K562 (cell line): ENCODE data around the gene KLHL18. TPM values are rescaled to one million over a fixed set of nuclear protein-coding genes. Genes with fewer than 3 reads are reported as not detected.

Experiments used
- ATAC-seq: fragments of 200-7000 bp; cut with Tn5 transposase; 3 replicates; pipeline ENCODE4 v1.9.1; 2020; ENCODE audit warnings: moderate library complexity
- BruUV-seq: library from RNA; stranded (reverse); fragments of 400-500 nt; replicated peaks from 2 replicates; lab custom pipeline; 2021; lab: Mats Ljungman, UMichigan
- CTCF ChIA-PET: fragments of 300-600 bp; formaldehyde crosslinking; extraction: SDS; loops from one replicate; lab custom pipeline; 2021; ENCODE audit warnings: low intra/inter-chr PET ratio; lab: Yijun Ruan, JAX
- POLR2A ChIA-PET: fragments of 300-600, 350-650 bp; sonication (Branson Sonifier 250); formaldehyde crosslinking; extraction: SDS; loops from one replicate; lab custom pipeline; 2021; ENCODE audit warnings: antibody characterized with exemption, inconsistent platforms; lab: Yijun Ruan, JAX
- DNase-seq, 4 experiments: peaks; one replicate each; pipeline versions ENCODE4 v3.0.0 to v3.0.0-alpha.2; 2011 to 2018; ENCODE audit warnings: low spot score in 3 of 4, mixed read lengths in 3 of 4; ENCODE audit errors: extremely low read depth in 1 of 4
- FAIRE-seq: peaks from 2 replicates; lab custom pipeline; 2011; peaks lifted over from hg19 to GRCh38; lab: Jason Lieb, UNC
- H2AFZ ChIP-seq: 2 replicates; pipeline ENCODE4 v1.6.0; 2011; ENCODE audit warnings: low read depth, low read length, control low read depth, inconsistent platforms
- H3K27ac ChIP-seq: fragments of 200-600 bp; 3 replicates; pipeline ENCODE4 v1.8.0; 2011; ENCODE audit warnings: low read depth, mild to moderate bottlenecking, control low read depth, inconsistent platforms, low read length, moderate library complexity, mixed read lengths; ENCODE audit errors: extremely low read depth
- H3K27me3 ChIP-seq, 2 experiments: fragments of 300-600 bp in 1 of 2; 2 replicates in 1 of 2; 3 replicates in 1 of 2; pipeline versions ENCODE4 v1.6.0 to v1.8.0; 2011; ENCODE audit warnings: inconsistent platforms in 2 of 2, low read length in 2 of 2, mild to moderate bottlenecking in 1 of 2, mixed read lengths in 1 of 2, moderate library complexity in 1 of 2; ENCODE audit not compliant: control insufficient read depth in 2 of 2, insufficient read depth in 2 of 2
- H3K36me3 ChIP-seq: fragments of 300-600 bp; 3 replicates; pipeline ENCODE4 v1.8.0; 2011; ENCODE audit warnings: mild to moderate bottlenecking, low read length, inconsistent platforms; ENCODE audit not compliant: control insufficient read depth, insufficient read depth
- H3K4me1 ChIP-seq, 2 experiments: fragments of 200-600 bp in 1 of 2; replicated peaks in 1 of 2; 2 replicates in 1 of 2; 3 replicates in 1 of 2; pipeline versions ENCODE4 v1.5.1 to v1.8.0; 2011; ENCODE audit warnings: inconsistent platforms in 2 of 2, low read length in 2 of 2, mild to moderate bottlenecking in 1 of 2, mixed read lengths in 1 of 2, moderate library complexity in 1 of 2; ENCODE audit not compliant: control insufficient read depth in 2 of 2, insufficient read depth in 2 of 2
- H3K4me2 ChIP-seq: 2 replicates; pipeline ENCODE4 v1.6.1; 2011; ENCODE audit warnings: low read length, control low read depth, inconsistent platforms, mixed read lengths; ENCODE audit not compliant: insufficient read depth
- H3K4me3 ChIP-seq: fragments of 200-600 bp; sonication (generic), shearing (Covaris generic); 2 replicates; pipeline ENCODE4 v1.5.1; 2016; ENCODE audit warnings: control low read depth, inconsistent platforms
- H3K79me2 ChIP-seq: fragments of 200-600 bp; 3 replicates; pipeline ENCODE4 v1.8.0; 2011; ENCODE audit warnings: low read length, inconsistent platforms; ENCODE audit not compliant: control insufficient read depth, insufficient read depth
- H3K9ac ChIP-seq, 2 experiments: 2 replicates each; pipeline versions ENCODE4 v1.6.0 to v1.6.1; 2011; ENCODE audit warnings: low read depth in 2 of 2, low read length in 2 of 2, control low read depth in 1 of 2, inconsistent platforms in 1 of 2, mild to moderate bottlenecking in 1 of 2, mixed read lengths in 1 of 2; ENCODE audit not compliant: insufficient read depth in 1 of 2
- H3K9me1 ChIP-seq: one replicate; pipeline ENCODE4 v1.6.0; 2011; ENCODE audit warnings: inconsistent platforms, mild to moderate bottlenecking, low read length, moderate library complexity; ENCODE audit not compliant: control insufficient read depth, insufficient read depth
- H3K9me3 ChIP-seq: replicated peaks from 2 replicates; pipeline ENCODE4 v1.5.1; 2011; ENCODE audit warnings: low read depth, low read length, inconsistent platforms; ENCODE audit not compliant: control insufficient read depth, insufficient read depth
- H4K20me1 ChIP-seq: replicated peaks from 2 replicates; pipeline ENCODE4 v1.6.1; 2011; ENCODE audit warnings: low read length, inconsistent platforms, mixed read lengths; ENCODE audit not compliant: control insufficient read depth, insufficient read depth
- ARHGAP35 ChIP-seq: fragments of 450-650 bp; IDR thresholded peaks from 2 replicates; pipeline ENCODE4 v1.6.1; 2018; ENCODE audit not compliant: partially characterized antibody
- CTCFL ChIP-seq: IDR thresholded peaks from 2 replicates; pipeline ENCODE4 v1.6.1; 2011; ENCODE audit warnings: borderline replicate concordance, low read depth, mild to moderate bottlenecking, moderate library complexity, low read length; ENCODE audit not compliant: insufficient read depth, poor library complexity, severe bottlenecking
- PHF21A ChIP-seq: fragments of 450-650 bp; IDR thresholded peaks from 2 replicates; pipeline ENCODE4 v1.6.1; 2017; ENCODE audit warnings: low read depth, borderline replicate concordance
- POLR3A ChIP-seq: IDR thresholded peaks from 2 replicates; pipeline ENCODE4 v1.6.1; 2011; ENCODE audit warnings: borderline replicate concordance, mild to moderate bottlenecking, moderate library complexity; ENCODE audit not compliant: insufficient read length, insufficient read depth; ENCODE audit errors: extremely low read depth
- POLR3G ChIP-seq: IDR thresholded peaks from 2 replicates; pipeline ENCODE4 v1.6.1; 2011; ENCODE audit not compliant: insufficient read length, insufficient replicate concordance; ENCODE audit errors: extremely low read depth
- RNF2 ChIP-seq: sonication (generic); IDR thresholded peaks from 2 replicates; pipeline ENCODE4 v1.6.1; 2016
- TCF7L2 ChIP-seq: fragments of 150-350 bp; IDR thresholded peaks from 2 replicates; pipeline ENCODE4 v1.6.1; 2016; ENCODE audit warnings: low read depth, mild to moderate bottlenecking, low read length, moderate library complexity
- ZBTB49 ChIP-seq: sonication (generic); formaldehyde crosslinking; IDR thresholded peaks from 2 replicates; pipeline ENCODE4 v1.8.0; 2022; ENCODE audit warnings: missing genetic modification reagents, mild to moderate bottlenecking, borderline replicate concordance
- ZNF12 ChIP-seq: sonication (generic); formaldehyde crosslinking; IDR thresholded peaks from 2 replicates; pipeline ENCODE4 v1.4.0; 2020; ENCODE audit warnings: mild to moderate bottlenecking, missing genetic modification reagents
- ZNF282 ChIP-seq: sonication (generic); formaldehyde crosslinking; IDR thresholded peaks from 2 replicates; pipeline ENCODE4 v1.8.1; 2023; ENCODE audit warnings: missing genetic modification reagents
- ZNF436 ChIP-seq: fragments of 250-450, 450-650 bp; sonication (Bioruptor Pico); formaldehyde crosslinking; IDR thresholded peaks from 2 replicates; pipeline ENCODE4 v1.7.0; 2020; ENCODE audit warnings: mild to moderate bottlenecking
- WGBS: fragments of 100-300 bp; shearing (Covaris generic); methylation state at CpG from one replicate; pipeline ENCODE4 v1.1.6; 2016; ENCODE audit warnings: low coverage, mixed read lengths; ENCODE audit not compliant: insufficient coverage; ENCODE audit errors: missing lambda C conversion rate; 5-methylcytosine and 5-hydroxymethylcytosine counted together
- in situ Hi-C: fragments of 300-500 bp; cut with MboI; formaldehyde crosslinking; loops from 4 replicates; pipeline ENCODE4 v1.15.0; 2018; ENCODE audit warnings: inconsistent platforms, mixed read lengths
- intact Hi-C: fragments of 100-400 bp; cut with micrococcal nuclease; formaldehyde crosslinking; loops from 2 replicates; pipeline ENCODE4 v1.14.2; 2022
- polyA plus RNA-seq, 8 experiments: library from polyadenylated mRNA; depleted of rRNA in 4 of 8; stranded (reverse) in 5 of 8; unstranded in 3 of 8; fragments of >200 nt; fragmentation: Nextera tagmentation in 2 of 8; fragmentation: Illumina TruSeq in 1 of 8; extraction: Ambion mirVana in 2 of 8; extraction: Trizol in 1 of 8; gene quantifications; 2 replicates each; pipeline versions ENCODE4 v1.2.1 to v1.2.3, GENCODE V29; 2011 to 2014; ENCODE audit warnings: inconsistent platforms in 1 of 8, missing spikeins in 1 of 8
- total RNA-seq, 7 experiments: library from RNA; depleted of rRNA in 6 of 7; stranded (reverse); fragments of >200 nt in 6 of 7; fragmentation: Illumina TruSeq in 2 of 7; extraction: Trizol in 2 of 7; gene quantifications; 2 replicates each; pipeline versions ENCODE4 v1.2.1 to v1.2.3, GENCODE V29; 2011 to 2021; ENCODE audit warnings: low replicate concordance in 1 of 7
- TF ChIP-seq, protein P1 (sequence below): fragments of 250-450 bp; sonication (Bioruptor Pico); IDR thresholded peaks from 2 replicates; pipeline ENCODE4 v1.4.0; 2020; ENCODE audit warnings: mild to moderate bottlenecking, moderate library complexity

The KLHL18 gene
- total and polyA plus RNA-seq, 9 of the 15 experiments (the other 6 are each of a cell fraction or from before 2014, with no cell fraction given): 26.7 to 97.5 (median 48.7) TPM

- Histone ChIP-seq H2AFZ (peak within 1 kb of the TSS; percentile 91), H3K9ac (peak within 1 kb of the TSS; percentile 95 to 96), H3K4me3 (peak within 1 kb of the TSS; percentile 88), H3K4me2 (peak within 1 kb of the TSS; percentile 93), H4K20me1 (peaks cover 21% of the 10 kb centered on the region), H3K79me2 (peaks cover 62% of the 10 kb centered on the region), H3K27me3 (no peaks in the 10 kb centered on the region), H3K4me1 (peaks cover 30 to 32% of the 10 kb centered on the region in 2 experiments), H3K9me1 (no peaks in the 10 kb centered on the region), H3K9me3 (no peaks in the 10 kb centered on the region), H3K27ac (peak within 1 kb of the TSS; percentile 94), H3K36me3 (peaks cover 19% of the 10 kb centered on the region; the same call in 1 of the 3 replicates)
- peak; percentile 95 for FAIRE-seq
- ChIA-PET CTCF (no interaction called here), POLR2A (interaction anchor here (0.5 to 1.9 kb wide), 25 partner anchors 8 to 877 kb away, joined by 3 to 6 read pairs (median 4); no protein-coding TSS in a partner anchor)
- peak; percentile 97 to 100 (median 98) for DNase-seq
- 1% methylated on average over 59 of the region's 61 CpGs for WGBS
- in situ Hi-C loops: no loop called here
- ATAC-seq: peak; percentile 87
- TSS peak; percentile 69 for BruUV-seq
- intact Hi-C loops: loop anchor here (5.0 kb wide), 1 partner anchor 402 kb away; the partner anchor contains the start of gene SMARCC1
- TF ChIP-seq ZNF12 (CRISPR knock-in tag): no peak
- no peak for TF ChIP-seq ARHGAP35
- TF ChIP-seq ZNF436: no peak
- TF ChIP-seq ZBTB49: no peak
- TF ChIP-seq TCF7L2: no peak
- TF ChIP-seq, protein P1, sequence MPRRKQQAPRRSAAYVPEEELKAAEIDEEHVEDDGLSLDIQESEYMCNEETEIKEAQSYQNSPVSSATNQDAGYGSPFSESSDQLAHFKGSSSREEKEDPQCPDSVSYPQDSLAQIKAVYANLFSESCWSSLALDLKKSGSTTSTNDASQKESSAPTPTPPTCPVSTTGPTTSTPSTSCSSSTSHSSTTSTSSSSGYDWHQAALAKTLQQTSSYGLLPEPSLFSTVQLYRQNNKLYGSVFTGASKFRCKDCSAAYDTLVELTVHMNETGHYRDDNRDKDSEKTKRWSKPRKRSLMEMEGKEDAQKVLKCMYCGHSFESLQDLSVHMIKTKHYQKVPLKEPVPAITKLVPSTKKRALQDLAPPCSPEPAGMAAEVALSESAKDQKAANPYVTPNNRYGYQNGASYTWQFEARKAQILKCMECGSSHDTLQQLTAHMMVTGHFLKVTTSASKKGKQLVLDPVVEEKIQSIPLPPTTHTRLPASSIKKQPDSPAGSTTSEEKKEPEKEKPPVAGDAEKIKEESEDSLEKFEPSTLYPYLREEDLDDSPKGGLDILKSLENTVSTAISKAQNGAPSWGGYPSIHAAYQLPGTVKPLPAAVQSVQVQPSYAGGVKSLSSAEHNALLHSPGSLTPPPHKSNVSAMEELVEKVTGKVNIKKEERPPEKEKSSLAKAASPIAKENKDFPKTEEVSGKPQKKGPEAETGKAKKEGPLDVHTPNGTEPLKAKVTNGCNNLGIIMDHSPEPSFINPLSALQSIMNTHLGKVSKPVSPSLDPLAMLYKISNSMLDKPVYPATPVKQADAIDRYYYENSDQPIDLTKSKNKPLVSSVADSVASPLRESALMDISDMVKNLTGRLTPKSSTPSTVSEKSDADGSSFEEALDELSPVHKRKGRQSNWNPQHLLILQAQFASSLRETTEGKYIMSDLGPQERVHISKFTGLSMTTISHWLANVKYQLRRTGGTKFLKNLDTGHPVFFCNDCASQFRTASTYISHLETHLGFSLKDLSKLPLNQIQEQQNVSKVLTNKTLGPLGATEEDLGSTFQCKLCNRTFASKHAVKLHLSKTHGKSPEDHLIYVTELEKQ: 0 out of 2 replicates have a peak, but pooled peaks have one; percentile 41
- TF ChIP-seq PHF21A: peak; percentile 30; the same call in 1 of the 2 replicates
- TF ChIP-seq RNF2: peak; percentile 52; the same call in 1 of the 2 replicates
- no peak for TF ChIP-seq POLR3A
- peak; percentile 74; the same call in 1 of the 2 replicates for TF ChIP-seq ZNF282
- TF ChIP-seq POLR3G: no peak
- TF ChIP-seq CTCFL: no peak
Observed at GRCh38 chr3:47380601-47381316, 98.0 kb downstream of the KLHL18 start, which contains the start of gene PTPN23. TSS of gene PTPN23 (plus strand) at chr3:47381021. CDS start at chr3:47381097, 76 bp downstream.
